ENCODE measurements around the gene ZNF407.

ZNF407 gene

DNA sequence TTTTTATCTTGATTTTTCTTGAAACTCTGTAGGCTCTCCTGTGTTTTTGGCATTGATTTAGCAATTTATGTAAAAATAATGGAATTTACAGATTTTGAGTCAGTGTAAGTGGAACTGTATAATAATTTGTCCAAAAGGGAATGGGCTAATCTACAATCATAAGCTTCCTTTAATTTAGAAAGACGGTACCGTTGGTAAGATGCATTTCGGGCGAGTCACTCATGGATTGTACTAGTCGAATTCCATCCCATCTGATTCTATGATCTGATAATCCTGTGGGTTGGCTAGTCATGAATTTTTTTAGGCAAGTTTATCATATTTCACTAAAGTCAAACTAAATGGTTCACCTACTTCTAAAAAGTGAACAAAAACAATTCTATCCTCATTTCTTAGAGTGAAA is 133.4 kb downstream of the ZNF407 start:
- no peak for DNase-seq

DNA sequence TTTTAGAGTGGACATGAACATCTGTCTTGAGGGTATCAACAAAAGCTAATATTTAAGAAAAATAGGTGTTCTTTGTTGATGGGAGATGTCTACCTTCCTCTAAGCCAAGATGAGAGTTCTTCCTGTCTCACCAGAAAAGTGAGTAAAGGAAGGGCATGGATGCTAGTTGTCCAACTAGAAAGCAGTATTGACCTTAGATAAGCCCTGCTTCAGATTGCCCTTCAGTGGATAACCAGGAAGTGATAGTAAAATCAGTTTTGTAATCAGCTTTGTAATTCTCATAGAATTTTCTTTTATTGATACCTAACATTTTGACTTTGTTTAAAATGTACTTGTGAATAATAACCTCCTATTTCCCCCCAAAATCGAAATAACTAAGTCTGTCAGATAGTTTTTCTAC is 134.7 kb downstream of the ZNF407 start:
- DNase-seq, result no peak

DNA sequence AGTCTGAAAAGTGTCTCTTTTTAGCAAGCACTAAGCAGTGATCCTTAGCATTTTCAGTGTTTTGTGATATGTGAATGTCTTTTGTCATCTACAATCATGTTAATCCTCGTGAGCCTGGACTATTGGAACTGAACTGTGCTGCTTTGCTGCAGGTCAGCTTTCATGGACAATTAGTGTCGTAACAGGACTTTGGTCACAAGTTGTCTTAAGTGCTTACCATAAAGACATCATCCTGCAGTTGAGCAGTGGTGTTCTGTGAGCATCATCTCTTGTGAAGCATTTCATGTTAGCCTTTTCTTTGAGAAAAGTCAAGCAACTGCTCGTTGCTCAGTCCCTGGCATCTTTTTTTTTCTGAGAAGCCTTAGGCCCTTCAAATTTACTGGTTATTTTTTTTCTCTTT is 135.9 kb downstream of the ZNF407 start:
- no peak for DNase-seq

GRCh38 chr18:74734013-74734444 is 136.4 kb downstream of the ZNF407 start:
- no peak for DNase-seq

GRCh38 chr18:74739926-74740325 is 142.3 kb downstream of the ZNF407 start:
- DNase-seq, result no peak

DNA sequence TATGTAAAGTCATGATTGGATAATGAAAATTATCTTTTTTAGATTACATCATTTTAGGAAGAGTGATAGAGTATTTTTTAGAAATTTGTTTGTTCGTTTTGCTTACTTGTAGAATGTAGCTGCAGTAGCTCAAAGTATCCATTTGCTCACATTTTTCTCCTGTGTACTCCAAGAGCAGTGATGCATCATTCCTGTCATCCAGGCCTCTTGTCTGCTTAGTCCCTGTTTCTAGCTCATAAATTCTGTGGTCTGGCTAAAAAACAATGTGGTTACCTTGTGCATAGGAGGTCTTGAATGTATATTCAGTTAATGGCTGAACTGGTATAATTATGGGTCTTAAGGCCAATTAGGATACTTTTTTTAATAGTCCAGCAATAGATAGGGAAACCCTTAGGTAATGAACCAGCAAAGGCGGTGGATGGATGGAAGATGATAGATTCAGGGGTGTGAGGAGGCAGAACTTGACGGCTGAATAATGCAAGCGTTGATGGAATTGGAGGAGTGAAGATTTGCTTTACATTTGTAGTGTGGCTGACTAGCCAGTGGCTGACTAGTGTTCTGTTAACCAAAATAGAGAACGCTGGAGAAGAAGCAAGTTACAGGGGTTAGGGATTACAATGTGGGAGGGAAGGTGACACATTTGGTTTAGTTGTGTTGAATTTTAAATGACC is 145.0 kb downstream of the ZNF407 start:
- no peak for DNase-seq

- DNase-seq, result no peak
Observed at GRCh38 chr18:74745633-74746403, 148.1 kb downstream of the ZNF407 start.

DNA sequence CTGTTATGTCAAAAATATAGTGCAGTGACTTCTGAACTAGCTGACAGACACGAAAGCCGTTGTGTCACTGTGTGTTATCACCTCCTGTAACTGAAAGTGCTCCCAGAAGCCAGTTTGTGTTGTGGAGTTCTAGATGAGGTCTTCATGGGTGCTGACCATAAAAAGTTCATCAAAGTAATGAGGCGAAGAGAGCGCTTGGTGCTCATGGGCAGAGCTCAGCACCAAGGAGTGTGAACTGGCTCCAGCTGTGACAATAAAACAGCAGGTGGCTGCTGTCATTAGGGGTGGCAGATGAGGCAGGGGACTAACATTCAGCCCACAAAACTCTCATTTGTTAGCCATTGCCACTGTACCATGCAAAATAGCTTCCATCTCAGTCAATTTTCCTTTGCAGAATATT is 151.1 kb downstream of the ZNF407 start:
- no peak for DNase-seq

DNA sequence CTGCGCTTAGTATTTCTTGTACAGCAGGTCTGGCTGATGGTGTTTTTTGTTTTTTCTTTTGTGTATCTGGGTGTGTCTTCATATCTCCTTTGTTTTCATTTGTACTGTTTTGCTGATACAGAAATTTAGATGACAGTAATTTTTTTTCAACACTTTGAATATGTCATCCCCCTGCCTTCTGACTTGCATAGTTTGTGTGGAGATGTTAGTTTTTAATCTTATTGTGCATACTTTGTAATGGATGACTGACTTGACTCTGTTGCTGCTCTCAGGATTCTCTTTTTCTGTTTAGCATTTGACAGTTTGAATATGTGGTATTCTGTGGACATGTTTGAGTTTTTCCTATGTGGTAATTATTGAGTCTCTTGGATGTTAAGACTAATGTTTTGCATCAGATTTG is 161.3 kb downstream of the ZNF407 start:
- no peak for DNase-seq

DNA sequence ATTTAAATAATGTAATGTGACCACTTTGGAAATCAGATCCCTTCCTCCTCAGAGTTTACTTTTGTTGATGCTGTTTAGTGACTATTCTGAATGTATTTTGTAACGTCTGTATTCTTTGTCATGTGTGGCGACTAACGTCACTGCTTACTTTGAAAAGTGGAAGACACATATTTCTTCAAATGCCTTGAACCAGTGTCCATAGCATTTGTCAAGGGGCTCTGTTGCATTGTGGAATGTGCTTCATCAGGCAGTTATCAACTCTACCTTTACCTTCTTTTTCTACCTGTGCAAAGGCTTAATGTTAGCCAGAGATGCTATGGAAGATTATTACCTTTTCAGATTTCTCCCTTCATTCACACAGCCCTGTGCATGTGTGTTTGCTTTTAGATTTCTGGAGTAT is 162.4 kb downstream of the ZNF407 start:
- DNase-seq, result no peak

- no peak for DNase-seq
Observed at GRCh38 chr18:74760436-74760835, 162.8 kb downstream of the ZNF407 start.

GRCh38 chr18:74766251-74766650 is 168.6 kb downstream of the ZNF407 start:
- DNase-seq, result no peak

GRCh38 chr18:74768096-74768495 is 170.4 kb downstream of the ZNF407 start:
- no peak for DNase-seq

DNA sequence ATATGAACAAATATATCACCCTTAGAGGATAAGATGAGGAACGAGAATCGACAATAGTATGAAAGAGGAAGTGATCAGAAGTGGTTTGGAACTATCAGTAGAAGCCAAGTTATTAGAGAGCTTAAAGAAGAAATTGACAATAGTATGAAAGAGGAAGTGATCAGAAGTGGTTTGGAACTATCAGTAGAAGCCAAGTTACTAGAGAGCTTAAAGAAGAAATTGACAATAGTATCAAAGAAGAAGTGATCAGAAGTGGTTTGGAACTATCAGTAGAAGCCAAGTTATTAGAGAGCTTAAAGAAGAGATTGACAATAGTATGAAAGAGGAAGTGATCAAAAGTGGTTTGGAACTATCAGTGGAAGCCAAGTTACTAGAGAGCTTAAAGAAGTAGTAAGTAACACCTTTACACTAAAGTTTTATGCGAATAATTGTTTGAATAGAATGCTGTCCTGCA is 175.5 kb downstream of the ZNF407 start:
- no peak for DNase-seq

DNA sequence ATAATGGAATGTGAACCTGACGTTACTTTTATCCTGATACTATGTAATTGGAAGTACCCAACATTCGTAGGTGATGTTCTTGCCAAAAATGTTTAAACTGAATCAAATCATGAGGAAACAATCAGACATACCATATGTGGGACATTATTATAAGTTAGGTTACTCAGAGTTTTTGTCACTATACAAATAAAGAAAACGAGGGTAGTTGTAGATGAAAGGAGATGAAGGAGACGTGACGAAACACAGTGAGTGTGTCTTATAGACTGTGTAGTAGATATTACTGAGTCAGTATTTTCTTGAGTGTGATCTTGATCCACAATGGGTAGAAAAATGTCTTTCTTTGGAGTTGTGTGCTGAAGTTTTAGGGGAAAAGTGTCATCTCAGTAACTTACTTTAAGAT is 176.8 kb downstream of the ZNF407 start:
- no peak for DNase-seq

DNA sequence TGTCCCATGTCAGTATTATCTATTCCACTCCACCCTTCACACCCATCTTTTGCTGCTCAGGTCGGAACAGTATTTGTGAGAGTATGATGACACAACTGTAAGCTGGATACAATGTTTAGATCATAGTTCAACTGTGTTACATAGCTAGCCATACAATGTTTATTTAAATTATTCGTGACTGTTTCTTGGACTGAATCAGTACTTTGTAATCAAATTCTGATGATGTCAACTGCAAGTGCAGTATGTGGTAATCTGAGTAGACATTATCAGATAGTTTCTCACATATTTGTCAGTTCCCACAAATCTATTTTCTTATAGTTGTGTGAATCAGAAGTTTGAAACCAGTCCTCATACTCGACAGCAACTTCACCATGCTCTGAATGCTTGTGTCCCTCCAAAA is 177.6 kb downstream of the ZNF407 start:
- no peak for DNase-seq

- DNase-seq, result no peak
Observed at GRCh38 chr18:74778191-74778847, 180.6 kb downstream of the ZNF407 start.

DNA sequence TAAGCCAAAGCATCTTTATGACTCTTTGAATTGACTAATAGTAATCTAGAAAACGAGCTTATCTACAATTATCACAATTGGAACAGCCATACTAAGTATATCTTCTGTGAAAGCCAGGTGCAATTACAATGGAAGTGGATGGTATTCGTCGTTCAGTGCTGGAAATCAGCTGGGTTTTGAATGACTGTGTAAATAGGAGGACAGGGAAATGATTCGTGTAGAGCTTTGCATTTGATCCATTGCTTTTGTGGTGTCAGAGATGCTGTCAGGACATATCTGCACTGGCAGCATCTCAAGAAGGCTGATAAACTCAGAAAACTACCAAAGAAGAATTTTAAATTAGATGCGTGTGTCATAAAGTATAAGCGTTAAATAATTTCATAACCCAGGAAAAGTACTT is 187.1 kb downstream of the ZNF407 start:
- DNase-seq, result no peak

- no peak for DNase-seq
Observed at GRCh38 chr18:74785632-74786031, 188.0 kb downstream of the ZNF407 start.

- DNase-seq, result no peak
Observed at GRCh38 chr18:74788657-74789056, 191.0 kb downstream of the ZNF407 start.

GRCh38 chr18:74789078-74789477 is 191.4 kb downstream of the ZNF407 start:
- DNase-seq, result no peak

DNA sequence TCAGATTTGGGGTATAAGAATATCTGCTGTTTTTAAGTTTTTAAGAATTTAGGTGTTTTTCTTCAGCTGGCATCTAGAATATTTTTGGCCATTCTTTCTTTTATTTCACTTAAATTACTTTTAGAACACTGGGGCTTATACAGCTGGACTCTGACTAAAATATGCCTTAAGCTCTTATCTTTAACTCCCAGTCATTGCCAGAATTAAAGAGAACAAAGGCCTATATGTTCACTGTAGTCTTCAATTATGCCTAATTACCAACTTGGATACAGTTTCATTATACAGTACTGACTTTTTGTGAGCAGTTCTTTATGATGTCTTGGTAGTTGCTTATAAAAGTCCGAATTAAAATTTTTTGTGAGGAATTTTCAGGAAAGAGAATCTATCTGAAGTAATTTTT is 192.8 kb downstream of the ZNF407 start:
- no peak for DNase-seq

DNA sequence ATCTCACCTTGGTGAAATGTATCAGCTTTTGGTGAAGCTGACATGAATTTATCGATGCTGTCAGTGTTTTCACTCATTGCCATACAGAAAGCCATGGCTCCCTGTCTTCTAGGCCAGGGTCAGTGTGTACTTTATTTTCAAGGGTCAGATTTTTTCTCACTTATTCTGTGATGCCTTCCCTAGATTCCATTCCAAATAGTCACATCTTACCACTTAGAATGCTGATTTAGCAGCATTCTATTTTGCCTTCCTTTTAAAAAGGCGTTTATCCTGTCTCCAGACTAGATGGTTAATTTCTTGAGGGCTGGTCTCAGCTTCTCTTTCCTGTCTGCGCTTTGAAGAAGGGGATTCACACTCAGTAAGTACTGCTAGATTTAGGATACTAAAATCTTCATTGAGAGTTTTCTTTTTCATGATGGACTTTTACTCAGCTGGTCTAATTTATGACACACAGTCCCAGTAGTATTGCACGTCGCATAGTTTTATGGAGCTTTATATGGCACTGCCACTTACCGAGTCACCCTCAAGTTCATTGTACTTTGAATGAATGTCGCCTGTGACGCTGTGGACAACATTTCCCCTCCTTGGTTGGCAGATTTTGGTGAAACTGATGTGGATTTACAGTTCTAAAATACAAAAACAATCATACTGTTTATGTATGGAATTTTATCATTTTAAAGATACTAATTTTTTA is 194.0 kb downstream of the ZNF407 start:
- no peak for DNase-seq
